ENCODE results near the gene GDAP1L1. TPM values are rescaled to one million over a fixed set of nuclear protein-coding genes. Genes with fewer than 3 reads are reported as not detected.

GDAP1L1 gene
- total RNA-seq, 4 donors from 2014 or later, result not detected

- Histone ChIP-seq H3K36me3 (no peaks in the 10 kb centered on the region), H3K4me1 (no peaks in the 10 kb centered on the region), H3K9me3 (no peaks in the 10 kb centered on the region), H3K4me3 (no peak overlapping the region), H3K27ac (no peak overlapping the region), H3K27me3 (no peaks in the 10 kb centered on the region)
- TF ChIP-seq CTCF (IDR thresholded peaks at IDR 0.05 in 4 of 5, conservative IDR thresholded peaks at IDR 0.05 in 1 of 5) (no peak), POLR2A (IDR thresholded peaks at IDR 0.05) (no peak)
- intact Hi-C loops (cut with DNase I; ENCODE audit: low total_unique reads) (no loop called here), in situ Hi-C loops (cut with MboI; ENCODE audit: low sequenced_read_pairs in 4 of 4) (no loop called here)
- ATAC-seq (no peak), DNase-seq (no peak)
Measured at GRCh38 chr20:44256961-44257360, 9.9 kb downstream of the GDAP1L1 start.

- H3K4me3 ChIP-seq, result no peak overlapping the region
- H3K27ac ChIP-seq, result no peak overlapping the region
- DNase-seq (no peak), ATAC-seq (no peak)
- no peaks in the 10 kb centered on the region for H3K9me3 ChIP-seq
- intact Hi-C loops (cut with DNase I; ENCODE audit: low total_unique reads), result no loop called here
- no peaks in the 10 kb centered on the region for H3K27me3 ChIP-seq
- in situ Hi-C loops (cut with MboI; ENCODE audit: low sequenced_read_pairs in 4 of 4), result no loop called here
- no peaks in the 10 kb centered on the region for H3K36me3 ChIP-seq
- TF ChIP-seq CTCF (IDR thresholded peaks at IDR 0.05 in 4 of 5, conservative IDR thresholded peaks at IDR 0.05 in 1 of 5), result no peak
- TF ChIP-seq POLR2A (IDR thresholded peaks at IDR 0.05), result no peak
- no peaks in the 10 kb centered on the region for H3K4me1 ChIP-seq
Measured at GRCh38 chr20:44258226-44258890, 11.2 kb downstream of the GDAP1L1 start.

GRCh38 chr20:44264287-44264686 is 17.2 kb downstream of the GDAP1L1 start:
- Histone ChIP-seq H3K4me1 (no peaks in the 10 kb centered on the region), H3K27me3 (no peaks in the 10 kb centered on the region), H3K9me3 (no peaks in the 10 kb centered on the region), H3K4me3 (no peak overlapping the region), H3K36me3 (no peaks in the 10 kb centered on the region), H3K27ac (no peak overlapping the region)
- no peak for ATAC-seq
- intact Hi-C loops (cut with DNase I; ENCODE audit: low total_unique reads), result no loop called here
- DNase-seq, result no peak
- in situ Hi-C loops (cut with MboI; ENCODE audit: low sequenced_read_pairs in 4 of 4), result no loop called here
- TF ChIP-seq POLR2A (IDR thresholded peaks at IDR 0.05), result no peak
- no peak for TF ChIP-seq CTCF (IDR thresholded peaks at IDR 0.05 in 4 of 5, conservative IDR thresholded peaks at IDR 0.05 in 1 of 5)

GRCh38 chr20:44268802-44269201 is 21.7 kb downstream of the GDAP1L1 start:
- intact Hi-C loops (cut with DNase I; ENCODE audit: low total_unique reads), result no loop called here
- TF ChIP-seq POLR2A (IDR thresholded peaks at IDR 0.05) (no peak), CTCF (IDR thresholded peaks at IDR 0.05 in 4 of 5, conservative IDR thresholded peaks at IDR 0.05 in 1 of 5) (no peak)

More at GRCh38 chr20:44268802-44269201, 21.7 kb downstream of the GDAP1L1 start:
- Histone ChIP-seq H3K4me3 (no peak overlapping the region), H3K36me3 (no peaks in the 10 kb centered on the region), H3K27ac (no peak overlapping the region), H3K9me3 (no peaks in the 10 kb centered on the region), H3K4me1 (no peaks in the 10 kb centered on the region), H3K27me3 (no peaks in the 10 kb centered on the region)
- ATAC-seq (no peak), DNase-seq (no peak)
- in situ Hi-C loops (cut with MboI; ENCODE audit: low sequenced_read_pairs in 4 of 4), result no loop called here
